Caki2 (cell line): ENCODE measurements around the gene BRD7. TPM values are rescaled to one million over a fixed set of nuclear protein-coding genes. Genes with fewer than 3 reads are reported as not detected.

Experiments
- DNase-seq: peaks from one replicate; pipeline ENCODE4 v3.0.0-alpha.2; 2015; ENCODE audit warnings: low read depth
- in situ Hi-C: cut with HindIII; loops from 2 replicates; pipeline ENCODE4 v1.10.0; 2016; ENCODE audit warnings: low sequenced_read_pairs, low pct_unique_long_range_greater_than_20kb, mixed read lengths
- total RNA-seq: library from RNA; depleted of rRNA; stranded (reverse); fragments of >200 nt; shearing (Covaris generic); gene quantifications from 2 replicates; pipeline ENCODE4 v1.2.3, GENCODE V29; 2014; ENCODE audit warnings: low replicate concordance

The BRD7 gene
- total RNA-seq, 1 experiment from 2014 or later: 37.9 TPM

GRCh38 chr16:50298591-50299507 lies 69.9 kb downstream of the BRD7 start:
- DNase-seq: no peak
- in situ Hi-C loops: no loop called here

- in situ Hi-C loops: no loop called here
- DNase-seq: no peak
Measured at GRCh38 chr16:50298075-50298460, 70.7 kb downstream of the BRD7 start.

GRCh38 chr16:50297301-50298074 lies 71.3 kb downstream of the BRD7 start:
- in situ Hi-C loops: no loop called here
- no peak for DNase-seq

GRCh38 chr16:50296807-50297206 lies 72.0 kb downstream of the BRD7 start:
- in situ Hi-C loops: no loop called here
- no peak for DNase-seq

GRCh38 chr16:50295541-50296132 lies 73.2 kb downstream of the BRD7 start:
- DNase-seq: no peak
- in situ Hi-C loops: no loop called here

GRCh38 chr16:50294955-50295354 lies 73.8 kb downstream of the BRD7 start:
- no peak for DNase-seq
- in situ Hi-C loops: no loop called here

- DNase-seq: no peak
- in situ Hi-C loops: no loop called here
Measured at GRCh38 chr16:50293994-50294855, 74.6 kb downstream of the BRD7 start.

- in situ Hi-C loops: no loop called here
- DNase-seq: no peak
Measured at GRCh38 chr16:50293041-50293783, 75.6 kb downstream of the BRD7 start.

GRCh38 chr16:50292566-50292948 lies 76.2 kb downstream of the BRD7 start:
- in situ Hi-C loops: no loop called here
- no peak for DNase-seq

GRCh38 chr16:50291719-50292565 lies 76.8 kb downstream of the BRD7 start:
- in situ Hi-C loops: no loop called here
- DNase-seq: no peak

GRCh38 chr16:50290856-50291255 lies 77.9 kb downstream of the BRD7 start:
- in situ Hi-C loops: no loop called here
- no peak for DNase-seq

- in situ Hi-C loops: no loop called here
- no peak for DNase-seq
Measured at GRCh38 chr16:50289950-50290764, 78.6 kb downstream of the BRD7 start.

GRCh38 chr16:50288920-50289319 lies 79.9 kb downstream of the BRD7 start:
- DNase-seq: no peak

GRCh38 chr16:50288026-50288425 lies 80.8 kb downstream of the BRD7 start:
- in situ Hi-C loops: no loop called here
- DNase-seq: no peak

More at GRCh38 chr16:50288920-50289319, 79.9 kb downstream of the BRD7 start:
- in situ Hi-C loops: no loop called here

- in situ Hi-C loops: no loop called here
Measured at GRCh38 chr16:50286681-50287080, 82.1 kb downstream of the BRD7 start.

GRCh38 chr16:50285406-50286003 lies 83.3 kb downstream of the BRD7 start:
- no peak for DNase-seq
- in situ Hi-C loops: no loop called here

More at GRCh38 chr16:50286681-50287080, 82.1 kb downstream of the BRD7 start:
- no peak for DNase-seq
